HG02973 (cell line): ENCODE measurements around the gene MTA1.

Source experiments
- ATAC-seq: cut with Tn5 transposase; IDR thresholded peaks from one replicate; pipeline ENCODE4 v1.9.1; 2021; ENCODE audit warnings: moderate library complexity; ENCODE audit not compliant: unreplicated experiment

The MTA1 gene

DNA sequence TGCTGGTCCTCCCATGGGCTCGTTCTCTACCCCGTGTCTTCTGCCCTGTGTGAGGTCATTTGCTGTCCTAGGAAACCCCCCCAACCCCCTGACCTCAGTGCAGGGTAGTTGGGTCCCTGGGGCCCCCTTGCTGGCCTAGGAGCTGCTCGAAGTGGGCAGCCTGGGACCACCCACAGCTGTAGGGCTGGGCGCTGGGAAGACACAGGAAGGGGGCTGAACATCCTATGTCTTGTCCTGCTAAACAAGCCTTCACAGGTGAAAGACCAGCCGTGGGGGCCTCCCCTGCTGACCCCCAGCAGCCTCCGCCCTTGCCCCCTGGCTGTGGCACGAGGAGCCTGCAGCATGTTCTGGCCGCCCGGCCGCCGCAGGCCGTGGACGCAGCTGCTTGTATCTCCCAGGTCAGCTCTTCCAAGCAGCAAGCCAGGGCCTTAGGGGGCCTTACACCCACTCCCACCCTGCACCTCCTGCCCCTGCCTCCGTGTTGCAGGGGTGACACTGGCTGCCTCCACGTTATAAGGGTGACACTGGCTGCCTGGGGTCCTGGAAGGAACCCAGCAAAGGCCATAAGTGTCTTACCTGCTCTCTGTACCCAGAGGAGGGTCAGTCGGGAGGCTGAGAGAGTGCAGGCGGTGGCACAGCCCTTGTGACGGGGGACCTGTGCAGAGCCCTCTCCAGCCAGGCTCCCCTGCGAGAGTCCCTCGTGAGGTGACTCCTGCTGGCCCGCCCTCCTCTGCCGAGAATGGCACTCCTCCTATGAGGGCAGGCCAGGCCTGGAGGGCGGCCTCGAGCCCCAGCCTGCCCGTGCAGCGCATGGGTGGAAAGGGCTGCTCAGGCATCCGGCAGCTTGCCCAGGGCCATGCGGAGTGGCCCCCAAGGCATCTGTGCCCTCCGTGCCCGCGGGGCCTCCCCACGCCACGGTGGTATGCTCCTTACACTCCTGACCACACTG, 32.8 kb upstream of the MTA1 start:
- ATAC-seq: no peak

- no peak for ATAC-seq
Observed at GRCh38 chr14:105387530-105387922, 32.1 kb upstream of the MTA1 start.

GRCh38 chr14:105388110-105388951, 31.3 kb upstream of the MTA1 start:
- no peak for ATAC-seq

DNA sequence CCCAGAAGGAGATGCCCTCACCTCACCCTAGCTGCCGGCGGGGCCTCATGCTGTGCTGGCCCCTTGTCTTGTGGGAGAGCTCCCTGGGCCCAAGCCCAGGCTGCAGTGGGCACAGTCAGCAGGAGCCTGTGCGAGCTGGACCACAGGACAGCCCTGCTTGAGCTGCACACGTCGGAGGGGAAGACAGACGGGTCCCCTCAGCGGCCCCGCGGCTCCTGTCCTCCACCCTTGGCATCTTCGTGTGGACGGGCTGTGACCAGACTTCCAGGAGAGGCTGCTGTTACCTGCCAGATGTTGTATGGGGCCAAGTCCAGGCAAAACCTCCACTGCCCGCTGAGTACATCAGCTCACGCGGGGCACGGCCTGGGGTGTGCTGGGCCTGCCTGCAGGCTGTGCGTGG, 30.7 kb upstream of the MTA1 start:
- no peak for ATAC-seq

DNA sequence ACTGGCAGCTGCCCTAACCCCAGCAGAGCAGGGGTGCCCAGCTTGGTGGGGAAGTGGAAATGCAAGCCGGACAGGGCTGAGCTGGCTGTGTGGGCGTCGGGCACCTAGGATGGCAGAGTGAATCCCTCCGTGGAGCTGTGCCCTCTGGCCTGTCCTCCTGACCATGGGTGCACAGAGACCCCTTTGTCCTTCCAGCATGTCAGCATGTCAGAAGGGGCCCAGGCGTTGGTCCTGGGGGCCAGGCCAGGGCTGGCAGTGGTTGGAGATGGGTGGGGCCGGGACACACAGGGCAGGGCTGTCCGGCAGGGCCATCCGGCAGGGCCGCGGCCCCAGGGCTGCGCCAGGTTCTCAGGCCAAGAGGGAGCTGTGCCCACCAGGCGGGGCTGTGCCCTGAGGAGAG, 30.1 kb upstream of the MTA1 start:
- ATAC-seq: no peak

GRCh38 chr14:105389976-105390848, 29.4 kb upstream of the MTA1 start:
- no peak for ATAC-seq

GRCh38 chr14:105390849-105391500, 28.7 kb upstream of the MTA1 start:
- ATAC-seq: no peak

- no peak for ATAC-seq
Observed at GRCh38 chr14:105391541-105391940, 28.1 kb upstream of the MTA1 start.

DNA sequence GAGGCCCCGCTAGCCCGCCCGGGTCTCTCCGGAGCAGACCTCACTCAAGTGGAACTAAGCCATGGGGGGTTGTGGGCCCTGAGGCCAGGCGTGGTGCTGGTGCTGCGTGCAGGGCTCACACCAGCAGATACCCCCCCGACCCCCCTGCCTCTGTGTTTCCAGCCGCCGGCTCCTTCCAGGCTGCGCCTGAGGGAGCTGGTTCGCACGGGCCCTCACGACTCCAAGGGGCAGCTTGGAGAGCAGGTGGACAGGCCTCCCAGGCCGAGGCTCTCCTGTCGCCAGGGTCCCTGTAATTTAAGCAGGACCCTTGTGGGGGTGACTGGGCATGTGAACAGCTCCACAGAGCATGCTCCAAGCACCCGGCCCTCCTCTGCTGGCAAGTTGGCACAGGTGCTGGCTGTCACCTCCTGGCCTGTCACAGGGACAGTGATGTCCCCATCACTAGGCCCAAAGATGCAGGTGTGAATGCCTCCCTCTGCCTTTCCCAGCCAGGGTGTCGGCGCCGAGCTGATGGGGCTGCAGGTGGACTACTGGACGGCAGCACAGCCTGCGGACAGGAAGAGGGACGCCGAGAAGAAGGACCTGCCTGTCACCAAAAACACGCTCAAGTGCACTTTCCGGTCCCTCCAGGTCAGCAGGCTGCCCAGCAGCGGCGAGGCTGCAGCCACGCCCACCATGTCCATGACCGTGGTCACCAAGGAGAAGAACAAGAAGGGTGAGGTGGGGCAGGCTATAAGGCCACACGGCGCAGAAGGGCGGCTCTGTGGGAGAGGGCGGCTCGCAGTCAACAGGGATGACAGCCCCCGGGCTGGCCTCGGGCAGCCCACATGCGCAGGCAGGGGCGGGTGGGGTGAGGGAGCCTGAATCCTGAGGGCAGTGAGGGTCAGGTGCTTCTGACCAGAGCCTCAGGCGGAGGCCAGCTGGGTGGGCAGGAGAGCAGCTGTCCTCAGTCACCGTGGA, 27.2 kb upstream of the MTA1 start:
- ATAC-seq: no peak

GRCh38 chr14:105393151-105393550, 26.5 kb upstream of the MTA1 start:
- ATAC-seq: no peak

DNA sequence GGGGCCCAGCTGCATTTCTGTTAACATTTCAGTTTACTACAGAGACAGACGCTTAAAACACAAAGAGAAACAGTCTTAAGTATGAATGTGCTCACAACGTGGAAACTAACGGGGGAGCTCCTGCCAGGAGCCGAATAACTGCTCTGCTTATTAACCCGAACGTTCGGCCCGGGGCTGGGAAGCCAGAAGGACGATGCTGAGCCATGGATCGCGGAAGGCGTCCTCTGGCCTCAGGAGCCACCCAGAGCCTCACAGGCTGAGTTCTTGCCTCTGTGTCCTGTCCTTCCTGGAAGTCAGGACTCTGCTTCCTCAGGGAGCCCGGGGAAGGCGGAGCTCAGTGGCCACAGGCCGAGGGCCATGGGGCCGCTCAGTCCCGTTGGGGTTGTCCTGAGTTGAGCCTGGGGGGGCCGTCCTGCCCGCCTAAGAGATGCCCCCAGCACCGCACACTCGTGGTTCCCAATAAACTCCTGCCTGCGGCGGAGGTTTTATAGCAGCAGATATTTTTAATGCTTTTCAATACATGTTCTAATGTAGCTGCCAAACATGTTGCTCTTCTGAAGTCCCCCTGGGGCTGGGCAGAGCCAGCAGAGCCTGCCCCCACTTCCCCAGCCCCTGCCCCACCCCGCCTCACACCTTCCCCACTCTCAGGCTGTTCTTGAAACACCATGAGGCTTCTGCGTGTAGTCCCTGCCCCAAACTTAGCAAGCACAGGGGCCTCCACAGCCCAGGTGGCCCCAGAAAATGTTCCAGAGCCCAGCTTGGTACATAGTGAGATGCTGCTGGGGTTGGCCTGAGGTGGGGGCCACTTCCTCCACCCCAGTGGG, 24.7 kb upstream of the MTA1 start:
- no peak for ATAC-seq

DNA sequence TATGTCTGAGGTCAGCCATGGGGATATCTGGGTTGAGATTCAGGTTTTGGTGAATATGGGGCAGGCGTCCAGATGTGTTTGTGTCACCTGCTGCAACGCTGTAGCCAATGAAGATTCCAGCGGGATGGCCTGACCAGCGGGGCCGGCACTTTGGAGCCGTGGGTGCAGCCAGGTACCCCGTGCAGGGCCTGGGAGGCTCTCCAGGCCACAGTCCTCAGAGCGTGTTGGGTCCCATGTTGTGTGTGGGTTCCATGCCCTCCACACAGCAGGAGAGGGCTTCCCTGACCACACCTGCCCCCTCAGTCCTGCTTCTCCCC, 24.1 kb upstream of the MTA1 start:
- no peak for ATAC-seq

GRCh38 chr14:105397350-105397931, 22.2 kb upstream of the MTA1 start:
- no peak for ATAC-seq

DNA sequence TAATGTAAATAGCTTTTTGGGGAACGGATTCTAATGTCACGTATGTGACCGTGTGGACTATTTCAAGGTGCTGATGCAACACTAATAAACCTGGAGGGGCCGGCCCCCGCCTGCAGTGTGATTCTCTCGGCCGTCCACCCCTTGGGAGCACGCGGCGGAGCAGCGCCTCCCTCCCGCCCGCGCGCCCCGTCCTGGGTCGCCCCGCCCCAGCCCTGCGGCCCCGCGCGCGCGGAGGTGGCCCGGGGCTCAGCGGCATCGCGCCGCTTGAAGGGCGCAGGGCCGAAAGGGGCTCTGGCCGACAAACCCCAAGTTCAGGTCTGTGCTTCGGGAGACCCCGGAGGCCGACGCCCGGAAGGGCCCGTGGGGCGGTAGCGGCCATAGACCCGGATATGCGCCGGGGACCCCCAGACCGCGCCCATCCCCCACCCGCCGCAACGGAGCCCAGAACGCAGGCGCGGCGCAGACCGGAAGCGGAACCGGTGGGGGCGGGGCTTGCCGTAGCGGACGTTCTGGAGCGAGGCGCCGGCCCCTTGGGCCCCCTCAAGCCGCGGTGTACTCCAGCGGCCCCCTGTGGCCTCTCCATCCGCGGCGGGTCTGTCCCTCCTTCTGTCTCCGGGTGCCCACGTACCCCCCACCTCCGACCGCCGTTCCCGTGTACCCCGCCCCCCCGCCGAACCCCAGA, 21.4 kb upstream of the MTA1 start, which contains the start of gene TEX22:
TSS of gene TEX22 (plus strand) at position 495 of the 682 bp plus-strand sequence. CDS start 803 bp downstream, outside the sequence.
- ATAC-seq: peak; percentile 70

- peak; percentile 11 for ATAC-seq
Observed at GRCh38 chr14:105398726-105399465, 20.7 kb upstream of the MTA1 start.

DNA sequence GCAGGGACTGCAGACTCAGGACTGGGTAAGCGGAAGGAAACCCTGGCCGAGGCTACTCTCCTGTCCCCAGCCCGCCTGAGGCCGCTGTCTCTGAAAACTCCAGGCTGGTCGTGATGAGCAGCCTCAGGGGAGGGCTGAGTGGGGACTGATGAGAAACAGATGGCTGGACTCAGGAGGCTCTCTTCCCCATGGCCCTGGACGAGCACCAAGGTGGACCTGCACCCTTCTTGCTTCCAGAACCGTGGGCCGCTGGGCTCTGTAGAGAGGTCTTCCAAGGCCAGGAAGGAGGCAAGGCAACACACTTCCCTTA, 20.2 kb upstream of the MTA1 start:
- no peak for ATAC-seq

- ATAC-seq: no peak
Observed at GRCh38 chr14:105400016-105400415, 19.6 kb upstream of the MTA1 start.
